MCF 10A (cell line): ENCODE results near the gene SUN2. TPM values are rescaled to one million over a fixed set of nuclear protein-coding genes. Genes with fewer than 3 reads are reported as not detected.

Experiments used
- BruUV-seq: library from RNA; stranded (reverse); fragments of 400-500 nt; replicated peaks from 2 replicates; lab custom pipeline; 2021; lab: Mats Ljungman, UMichigan
- CTCF ChIA-PET: fragments of 300-600 bp; sonication (Branson Sonifier 250); formaldehyde crosslinking; extraction: SDS; loops from one replicate; lab custom pipeline; 2021; ENCODE audit warnings: antibody characterized with exemption, inconsistent platforms; lab: Yijun Ruan, JAX
- POLR2A ChIA-PET: fragments of 300-600, 350-650 bp; sonication (Branson Sonifier 250); formaldehyde crosslinking; extraction: SDS; loops from one replicate; lab custom pipeline; 2020; ENCODE audit warnings: antibody characterized with exemption, inconsistent platforms; lab: Yijun Ruan, JAX
- DNase-seq: peaks from one replicate; pipeline ENCODE4 v3.0.0-alpha.2; 2018; ENCODE audit not compliant: unreplicated experiment
- H3K27ac Mint-ChIP-seq: one replicate; pipeline ENCODE4 v1.8.0; 2022; ENCODE audit warnings: mild to moderate bottlenecking, low read depth, mixed read lengths; ENCODE audit not compliant: unreplicated experiment
- H3K27me3 Mint-ChIP-seq: one replicate; pipeline ENCODE4 v1.8.0; 2022; ENCODE audit warnings: mixed read lengths; ENCODE audit not compliant: insufficient read depth, unreplicated experiment
- H3K36me3 Mint-ChIP-seq: one replicate; pipeline ENCODE4 v1.8.0; 2022; ENCODE audit warnings: mild to moderate bottlenecking, moderate library complexity, mixed read lengths; ENCODE audit not compliant: insufficient read depth, unreplicated experiment
- H3K4me1 Mint-ChIP-seq: one replicate; pipeline ENCODE4 v1.8.0; 2022; ENCODE audit warnings: mixed read lengths; ENCODE audit not compliant: insufficient read depth, unreplicated experiment
- H3K4me3 Mint-ChIP-seq: one replicate; pipeline ENCODE4 v1.8.0; 2022; ENCODE audit warnings: mild to moderate bottlenecking, moderate library complexity, mixed read lengths; ENCODE audit not compliant: unreplicated experiment
- H3K9me3 Mint-ChIP-seq: one replicate; pipeline ENCODE4 v1.8.0; 2022; ENCODE audit warnings: mixed read lengths; ENCODE audit not compliant: unreplicated experiment
- intact Hi-C: fragments of 100-400 bp; cut with micrococcal nuclease; formaldehyde crosslinking; loops from 2 replicates; pipeline ENCODE4 v1.14.1; 2022
- total RNA-seq: library from RNA; stranded (reverse); gene quantifications from 2 replicates; pipeline ENCODE4 v1.2.3, GENCODE V29; 2022
- TF ChIP-seq, protein P1 (sequence below): fragments of 200-600 bp; IDR thresholded peaks from one replicate; pipeline ENCODE4 v1.8.0; 2022; ENCODE audit warnings: antibody characterized with exemption, mild to moderate bottlenecking; ENCODE audit not compliant: unreplicated experiment

The SUN2 gene
- total RNA-seq, 1 experiment from 2014 or later = 66.8 TPM

DNA sequence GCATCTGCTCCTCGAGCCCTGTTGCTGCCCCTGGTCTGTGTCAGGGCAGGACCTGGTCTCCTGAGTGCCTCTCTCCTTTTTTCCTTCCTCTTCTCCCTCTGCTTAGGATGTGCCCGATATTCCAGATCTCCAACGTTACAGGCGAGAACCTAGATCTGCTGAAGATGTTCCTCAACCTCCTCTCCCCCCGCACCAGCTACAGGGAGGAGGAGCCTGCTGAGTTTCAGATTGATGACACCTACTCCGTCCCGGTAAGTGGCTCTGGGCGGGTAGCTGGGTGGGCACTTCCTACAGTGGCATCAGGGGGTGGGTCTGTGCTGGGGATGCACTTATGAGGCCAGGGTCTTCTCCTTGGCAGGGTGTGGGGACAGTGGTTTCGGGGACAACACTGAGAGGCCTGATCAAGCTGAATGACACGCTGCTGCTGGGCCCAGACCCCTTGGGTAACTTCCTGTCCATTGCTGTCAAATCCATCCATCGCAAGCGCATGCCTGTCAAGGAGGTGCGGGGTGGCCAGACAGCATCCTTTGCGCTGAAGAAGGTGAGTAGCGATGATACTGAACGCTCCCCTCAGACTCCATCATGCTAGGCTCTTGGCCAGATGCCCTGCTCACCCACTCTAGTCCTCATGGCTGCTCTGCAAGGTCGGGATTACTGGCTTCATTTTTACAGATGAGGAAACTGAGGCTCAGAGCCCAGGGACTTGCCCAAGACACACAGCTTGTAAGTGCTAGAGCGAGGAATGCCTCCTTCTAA lies 29.7 kb downstream of the SUN2 start:
- H3K36me3 Mint-ChIP-seq = peaks cover 89% of the 10 kb centered on the region
- ChIA-PET CTCF (interaction anchor here (0.6 to 1.3 kb wide), 3 partner anchors 11 to 154 kb away, joined by 3 to 5 read pairs (median 3); no protein-coding TSS in a partner anchor), POLR2A (interaction anchor here (1.2 to 1.3 kb wide), 2 partner anchors 19 to 21 kb away, joined by 3 to 4 read pairs; partner anchors contain the start of gene GTPBP1)
- H3K4me3 Mint-ChIP-seq = no peak overlapping the region
- H3K9me3 Mint-ChIP-seq = no peaks in the 10 kb centered on the region
- H3K27ac Mint-ChIP-seq = no peak overlapping the region
- TF ChIP-seq, protein P1, sequence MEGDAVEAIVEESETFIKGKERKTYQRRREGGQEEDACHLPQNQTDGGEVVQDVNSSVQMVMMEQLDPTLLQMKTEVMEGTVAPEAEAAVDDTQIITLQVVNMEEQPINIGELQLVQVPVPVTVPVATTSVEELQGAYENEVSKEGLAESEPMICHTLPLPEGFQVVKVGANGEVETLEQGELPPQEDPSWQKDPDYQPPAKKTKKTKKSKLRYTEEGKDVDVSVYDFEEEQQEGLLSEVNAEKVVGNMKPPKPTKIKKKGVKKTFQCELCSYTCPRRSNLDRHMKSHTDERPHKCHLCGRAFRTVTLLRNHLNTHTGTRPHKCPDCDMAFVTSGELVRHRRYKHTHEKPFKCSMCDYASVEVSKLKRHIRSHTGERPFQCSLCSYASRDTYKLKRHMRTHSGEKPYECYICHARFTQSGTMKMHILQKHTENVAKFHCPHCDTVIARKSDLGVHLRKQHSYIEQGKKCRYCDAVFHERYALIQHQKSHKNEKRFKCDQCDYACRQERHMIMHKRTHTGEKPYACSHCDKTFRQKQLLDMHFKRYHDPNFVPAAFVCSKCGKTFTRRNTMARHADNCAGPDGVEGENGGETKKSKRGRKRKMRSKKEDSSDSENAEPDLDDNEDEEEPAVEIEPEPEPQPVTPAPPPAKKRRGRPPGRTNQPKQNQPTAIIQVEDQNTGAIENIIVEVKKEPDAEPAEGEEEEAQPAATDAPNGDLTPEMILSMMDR = no peak
- H3K27me3 Mint-ChIP-seq = no peaks in the 10 kb centered on the region
- no peaks in the 10 kb centered on the region for H3K4me1 Mint-ChIP-seq
- DNase-seq = no peak
- BruUV-seq = no TSS peak
- intact Hi-C loops = no loop called here

GRCh38 chr22:38724926-38725571 lies 30.7 kb downstream of the SUN2 start:
- BruUV-seq = no TSS peak
- peaks cover 83% of the 10 kb centered on the region for H3K36me3 Mint-ChIP-seq
- H3K27me3 Mint-ChIP-seq = no peaks in the 10 kb centered on the region
- ChIA-PET CTCF (interaction anchor here (0.5 to 1.6 kb wide), 6 partner anchors 9 to 253 kb away, joined by 3 to 8 read pairs (median 4); no protein-coding TSS in a partner anchor), POLR2A (interaction anchor here (0.7 to 1.4 kb wide), 5 partner anchors 9 to 385 kb away, joined by 3 to 5 read pairs (median 4); partner anchors contain the start of gene GTPBP1)
- DNase-seq = peak; percentile 60
- H3K9me3 Mint-ChIP-seq = no peaks in the 10 kb centered on the region
- no peaks in the 10 kb centered on the region for H3K4me1 Mint-ChIP-seq
- intact Hi-C loops = no loop called here
- no peak overlapping the region for H3K27ac Mint-ChIP-seq
- TF ChIP-seq, protein P1 = peak; percentile 28
- no peak overlapping the region for H3K4me3 Mint-ChIP-seq

- H3K36me3 Mint-ChIP-seq = peaks cover 75% of the 10 kb centered on the region
- no peak overlapping the region for H3K27ac Mint-ChIP-seq
- intact Hi-C loops = no loop called here
- no peaks in the 10 kb centered on the region for H3K9me3 Mint-ChIP-seq
- no TSS peak for BruUV-seq
- ChIA-PET POLR2A (interaction anchor here (0.6 to 1.4 kb wide), 4 partner anchors 10 to 50 kb away, joined by 3 to 5 read pairs (median 4); no protein-coding TSS in a partner anchor), CTCF (interaction anchor here (0.5 to 1.6 kb wide), 4 partner anchors 10 to 254 kb away, joined by 3 to 8 read pairs (median 4); no protein-coding TSS in a partner anchor)
- no peaks in the 10 kb centered on the region for H3K4me1 Mint-ChIP-seq
- TF ChIP-seq, protein P1 = no peak
- no peaks in the 10 kb centered on the region for H3K27me3 Mint-ChIP-seq
- DNase-seq = no peak
- H3K4me3 Mint-ChIP-seq = no peak overlapping the region
Measured at GRCh38 chr22:38724176-38724575, 31.6 kb downstream of the SUN2 start.

GRCh38 chr22:38721551-38721950 lies 34.2 kb downstream of the SUN2 start:
- peaks cover 12% of the 10 kb centered on the region for H3K4me1 Mint-ChIP-seq
- TF ChIP-seq, protein P1 = no peak
- H3K27me3 Mint-ChIP-seq = no peaks in the 10 kb centered on the region
- CTCF ChIA-PET = interaction anchor here (0.5 kb wide), 1 partner anchor 150 kb away, joined by 3 read pairs; no protein-coding TSS in a partner anchor
- BruUV-seq = no TSS peak
- POLR2A ChIA-PET = interaction anchor here (0.7 to 5.5 kb wide), 4 partner anchors 12 to 51 kb away, joined by 3 to 64 read pairs (median 6); partner anchors contain the start of gene GTPBP1
- no peak overlapping the region for H3K27ac Mint-ChIP-seq
- no peak overlapping the region for H3K4me3 Mint-ChIP-seq
- no peaks in the 10 kb centered on the region for H3K9me3 Mint-ChIP-seq
- DNase-seq = no peak
- H3K36me3 Mint-ChIP-seq = peaks cover 63% of the 10 kb centered on the region
- intact Hi-C loops = no loop called here
